KMS-11 (cell line): ENCODE data around the gene KCNAB1.

Experiments
- H2AFZ ChIP-seq: fragments of 200-600 bp; sonication (generic); 2 replicates; pipeline ENCODE4 v1.6.1; 2016; ENCODE audit warnings: antibody characterized with exemption, mixed run types, low read depth
- H3K27ac ChIP-seq: fragments of 200-600 bp; sonication (generic); 2 replicates; pipeline ENCODE4 v1.6.1; 2016; ENCODE audit warnings: mild to moderate bottlenecking, mixed run types
- H3K27me3 ChIP-seq: fragments of 200-600 bp; sonication (generic); 2 replicates; pipeline ENCODE4 v1.6.1; 2017; ENCODE audit warnings: mild to moderate bottlenecking, low read depth, mixed run types, moderate library complexity; ENCODE audit not compliant: insufficient read depth
- H3K36me3 ChIP-seq: fragments of 200-600 bp; sonication (generic); 2 replicates; pipeline ENCODE4 v1.6.1; 2017; ENCODE audit warnings: mild to moderate bottlenecking, mixed run types; ENCODE audit not compliant: insufficient read depth
- H3K4me1 ChIP-seq: fragments of 200-600 bp; sonication (generic); 2 replicates; pipeline ENCODE4 v1.6.1; 2016; ENCODE audit warnings: mild to moderate bottlenecking, low read depth, mixed run types; ENCODE audit not compliant: poor library complexity, severe bottlenecking
- H3K4me2 ChIP-seq: fragments of 200-600 bp; sonication (generic); 2 replicates; pipeline ENCODE4 v1.7.0; 2016; ENCODE audit warnings: mild to moderate bottlenecking, mixed run types
- H3K4me3 ChIP-seq: fragments of 200-600 bp; sonication (generic); IDR thresholded peaks from 2 replicates; pipeline ENCODE4 v1.6.1; 2017; ENCODE audit warnings: low read depth, low read length, mixed read lengths; ENCODE audit not compliant: insufficient read depth
- H3K79me2 ChIP-seq: fragments of 200-600 bp; sonication (generic); 2 replicates; pipeline ENCODE4 v1.6.1; 2016; ENCODE audit warnings: low read depth, mixed run types; ENCODE audit not compliant: insufficient read depth
- H3K9ac ChIP-seq: fragments of 200-600 bp; sonication (generic); 2 replicates; pipeline ENCODE4 v1.6.1; 2016; ENCODE audit warnings: mild to moderate bottlenecking, mixed run types
- H4K20me1 ChIP-seq: fragments of 200-600 bp; sonication (generic); 2 replicates; pipeline ENCODE4 v1.6.1; 2016; ENCODE audit warnings: mild to moderate bottlenecking, mixed run types; ENCODE audit not compliant: insufficient read depth
- TF ChIP-seq, protein P1 (sequence below): fragments of 200-600 bp; sonication (generic); conservative IDR thresholded peaks from 2 replicates; pipeline ENCODE4 v1.6.1; 2017; ENCODE audit warnings: low read depth, mild to moderate bottlenecking, antibody characterized with exemption, low read length, moderate library complexity, mixed read lengths

Gene KCNAB1

DNA sequence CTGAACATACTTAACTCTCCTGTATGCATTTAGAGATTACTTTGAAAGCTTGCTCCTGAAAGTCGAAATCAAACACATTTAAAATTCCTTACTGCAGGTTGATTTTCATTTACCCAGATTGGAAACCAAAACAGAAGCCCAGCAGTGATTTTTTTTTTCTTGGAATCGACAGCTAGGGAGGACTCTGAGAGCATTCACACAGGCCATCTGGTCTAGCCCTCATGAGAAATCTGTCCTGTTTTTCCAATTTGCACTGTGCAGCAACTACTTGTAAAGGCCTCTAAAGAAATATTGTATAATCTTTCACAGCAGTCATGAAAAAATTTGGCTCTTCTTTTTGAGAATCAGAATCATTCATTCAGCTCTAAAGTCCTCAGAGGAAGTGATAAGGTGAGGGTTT, 179.2 kb downstream of the KCNAB1 start:
- Histone ChIP-seq H3K36me3 (no peaks in the 10 kb centered on the region), H3K27ac (no peak overlapping the region), H4K20me1 (no peaks in the 10 kb centered on the region), H2AFZ (no peak overlapping the region), H3K79me2 (no peaks in the 10 kb centered on the region), H3K4me3 (no peak overlapping the region), H3K4me2 (no peak overlapping the region), H3K4me1 (no peaks in the 10 kb centered on the region), H3K9ac (no peak overlapping the region), H3K27me3 (no peaks in the 10 kb centered on the region)
- TF ChIP-seq, protein P1, sequence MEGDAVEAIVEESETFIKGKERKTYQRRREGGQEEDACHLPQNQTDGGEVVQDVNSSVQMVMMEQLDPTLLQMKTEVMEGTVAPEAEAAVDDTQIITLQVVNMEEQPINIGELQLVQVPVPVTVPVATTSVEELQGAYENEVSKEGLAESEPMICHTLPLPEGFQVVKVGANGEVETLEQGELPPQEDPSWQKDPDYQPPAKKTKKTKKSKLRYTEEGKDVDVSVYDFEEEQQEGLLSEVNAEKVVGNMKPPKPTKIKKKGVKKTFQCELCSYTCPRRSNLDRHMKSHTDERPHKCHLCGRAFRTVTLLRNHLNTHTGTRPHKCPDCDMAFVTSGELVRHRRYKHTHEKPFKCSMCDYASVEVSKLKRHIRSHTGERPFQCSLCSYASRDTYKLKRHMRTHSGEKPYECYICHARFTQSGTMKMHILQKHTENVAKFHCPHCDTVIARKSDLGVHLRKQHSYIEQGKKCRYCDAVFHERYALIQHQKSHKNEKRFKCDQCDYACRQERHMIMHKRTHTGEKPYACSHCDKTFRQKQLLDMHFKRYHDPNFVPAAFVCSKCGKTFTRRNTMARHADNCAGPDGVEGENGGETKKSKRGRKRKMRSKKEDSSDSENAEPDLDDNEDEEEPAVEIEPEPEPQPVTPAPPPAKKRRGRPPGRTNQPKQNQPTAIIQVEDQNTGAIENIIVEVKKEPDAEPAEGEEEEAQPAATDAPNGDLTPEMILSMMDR: no peak

DNA sequence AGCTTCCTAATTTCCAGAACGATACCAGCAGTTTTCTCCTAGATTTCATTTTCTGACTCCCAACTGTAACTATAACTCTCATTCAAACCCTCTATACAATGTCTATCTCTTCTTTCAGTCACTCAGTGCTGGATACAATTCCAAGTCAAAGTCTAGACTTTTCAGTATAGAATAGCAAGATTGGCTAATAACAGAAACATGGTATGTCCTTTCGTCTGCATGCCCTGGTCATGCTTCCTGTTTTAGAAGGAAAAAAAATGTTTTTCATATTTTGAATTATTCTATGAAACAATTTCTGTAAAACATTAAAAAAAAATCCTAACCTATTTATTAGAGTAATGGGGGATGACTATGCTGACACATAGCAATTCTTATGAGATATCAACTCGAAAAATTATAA, 180.0 kb downstream of the KCNAB1 start:
- Histone ChIP-seq H3K79me2 (no peaks in the 10 kb centered on the region), H3K36me3 (no peaks in the 10 kb centered on the region), H3K27me3 (no peaks in the 10 kb centered on the region), H3K4me3 (no peak overlapping the region), H3K9ac (no peak overlapping the region), H3K27ac (no peak overlapping the region), H3K4me2 (no peak overlapping the region), H3K4me1 (no peaks in the 10 kb centered on the region), H2AFZ (no peak overlapping the region), H4K20me1 (no peaks in the 10 kb centered on the region)
- TF ChIP-seq, protein P1: no peak

DNA sequence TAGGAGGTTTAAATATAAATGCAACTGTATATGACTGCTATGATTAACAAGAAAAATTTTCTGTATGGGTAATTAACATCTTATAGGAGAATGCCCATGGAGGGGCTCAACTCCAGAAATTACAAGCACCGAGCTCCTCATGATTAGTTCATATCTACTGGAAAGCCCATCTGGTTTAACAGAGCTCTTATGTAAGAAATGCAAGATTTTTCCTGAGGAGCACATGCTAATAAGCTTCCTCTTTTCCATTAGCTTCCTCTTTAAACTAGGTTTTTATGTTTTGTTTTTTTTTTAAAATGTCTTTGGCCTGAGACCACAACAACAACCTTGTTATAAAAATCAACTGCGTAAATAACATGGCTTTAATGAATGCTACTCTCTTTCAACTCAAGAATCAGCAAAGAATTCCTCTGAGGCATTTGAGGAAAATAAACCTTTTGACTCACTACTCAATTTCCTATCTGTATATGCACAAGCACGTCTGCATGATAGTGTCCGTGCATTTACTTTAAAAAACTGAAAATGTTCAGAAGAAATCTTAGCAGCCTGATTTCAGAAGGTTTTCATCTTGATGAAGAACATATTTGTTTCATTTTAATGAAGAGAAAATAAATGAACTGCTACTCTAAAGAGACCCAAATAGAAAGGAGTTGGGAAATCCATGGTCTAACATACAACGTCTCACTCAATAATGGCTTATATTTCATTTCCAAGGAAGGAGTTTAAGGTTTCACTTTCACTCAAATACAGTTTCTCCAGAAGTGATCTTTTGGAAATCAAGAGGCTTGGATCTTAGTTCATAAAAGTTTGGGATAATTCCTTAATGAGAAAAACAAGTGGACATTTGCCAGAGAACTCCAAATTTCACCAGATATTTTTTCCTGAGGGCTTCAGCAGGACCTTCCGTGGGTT, 180.8 kb downstream of the KCNAB1 start:
- Histone ChIP-seq H3K4me1 (no peaks in the 10 kb centered on the region), H3K4me2 (no peak overlapping the region), H2AFZ (no peak overlapping the region), H3K27ac (no peak overlapping the region), H4K20me1 (no peaks in the 10 kb centered on the region), H3K4me3 (no peak overlapping the region), H3K9ac (no peak overlapping the region), H3K27me3 (no peaks in the 10 kb centered on the region), H3K79me2 (no peaks in the 10 kb centered on the region), H3K36me3 (no peaks in the 10 kb centered on the region)
- TF ChIP-seq, protein P1: no peak

DNA sequence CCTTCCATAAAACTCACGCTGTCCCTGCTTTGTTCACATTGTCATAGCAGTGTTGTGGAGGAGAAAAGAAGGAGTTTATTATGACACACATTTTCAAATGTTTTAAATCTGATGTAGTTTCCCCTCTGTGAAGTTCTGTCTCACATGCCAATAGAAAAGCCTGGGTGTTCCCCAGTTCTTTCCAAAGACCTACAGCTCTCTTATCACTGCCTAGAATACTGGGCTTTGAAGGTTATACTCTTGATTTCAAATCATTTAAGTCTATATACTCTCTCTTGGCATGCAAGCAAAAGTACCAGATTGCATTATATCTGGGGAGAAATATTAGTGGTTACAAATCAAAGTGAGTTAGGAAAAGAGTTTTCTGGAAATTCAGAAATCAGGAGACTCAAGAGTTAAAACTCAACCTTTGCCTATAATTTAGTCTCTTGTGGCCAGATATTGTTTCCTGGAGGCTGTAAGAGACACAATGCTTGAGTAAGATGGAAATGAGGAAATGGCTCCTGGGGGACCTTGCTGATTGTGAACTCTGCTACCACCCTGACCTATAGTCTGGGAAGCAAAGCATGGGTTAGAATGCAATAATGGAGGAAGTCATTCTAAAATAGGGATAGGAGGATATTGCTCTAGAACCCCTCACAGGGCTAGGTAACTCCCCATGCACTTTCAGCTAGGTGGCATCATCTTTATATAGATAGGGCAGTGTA, 182.8 kb downstream of the KCNAB1 start:
- TF ChIP-seq, protein P1: no peak
- no peak overlapping the region for H3K9ac ChIP-seq
- no peak overlapping the region for H2AFZ ChIP-seq
- H3K4me3 ChIP-seq: no peak overlapping the region
- H3K27ac ChIP-seq: no peak overlapping the region
- H3K79me2 ChIP-seq: no peaks in the 10 kb centered on the region
- H3K36me3 ChIP-seq: no peaks in the 10 kb centered on the region
- H4K20me1 ChIP-seq: no peaks in the 10 kb centered on the region
- no peaks in the 10 kb centered on the region for H3K27me3 ChIP-seq
- no peaks in the 10 kb centered on the region for H3K4me1 ChIP-seq
- H3K4me2 ChIP-seq: no peak overlapping the region
